Lung (tissue), 12 donors: ENCODE measurements around the gene WNT11. TPM values are rescaled to one million over a fixed set of nuclear protein-coding genes. Genes with fewer than 3 reads are reported as not detected.

ENCODE experiments used
- ATAC-seq: fragments of 200-7000 bp; cut with Tn5 transposase; one replicate; pipeline ENCODE4 v1.9.1; 2020; ENCODE audit warnings: moderate number of reproducible peaks; ENCODE audit not compliant: insufficient read depth, low FRiP score
- DNase-seq, 3 donors: peaks; one replicate each; pipeline ENCODE4 v3.0.0-alpha.2; 2013 to 2017
- H3K27ac ChIP-seq, 2 donors: one replicate each; pipeline ENCODE4 v1.5.1; 2013; ENCODE audit warnings: mild to moderate bottlenecking in 2 of 2, moderate library complexity in 2 of 2, control low read depth in 1 of 2, inconsistent platforms in 1 of 2, low read depth in 1 of 2, low read length in 1 of 2
- H3K27me3 ChIP-seq, 3 donors: one replicate each; pipeline ENCODE4 v1.5.1; 2013; ENCODE audit warnings: low read length in 2 of 3; ENCODE audit not compliant: control insufficient read depth in 3 of 3, insufficient read depth in 3 of 3
- H3K36me3 ChIP-seq, 4 donors: one replicate each; pipeline ENCODE4 v1.5.1; 2013; ENCODE audit warnings: low read length in 4 of 4, mild to moderate bottlenecking in 1 of 4, moderate library complexity in 1 of 4; ENCODE audit not compliant: control insufficient read depth in 4 of 4, insufficient read depth in 4 of 4
- H3K4me1 ChIP-seq, 5 donors: one replicate each; pipeline ENCODE4 v1.5.1; 2013; ENCODE audit warnings: low read length in 5 of 5, mild to moderate bottlenecking in 2 of 5, moderate library complexity in 1 of 5; ENCODE audit not compliant: control insufficient read depth in 5 of 5, insufficient read depth in 5 of 5
- H3K4me3 ChIP-seq: one replicate; pipeline ENCODE4 v1.5.1; 2013; ENCODE audit warnings: mild to moderate bottlenecking, control low read depth, moderate library complexity
- H3K9ac ChIP-seq, 2 donors: one replicate each; pipeline ENCODE4 v1.5.1; 2013; ENCODE audit warnings: low read length in 2 of 2, control low read depth in 1 of 2; ENCODE audit not compliant: insufficient read depth in 1 of 2
- H3K9me3 ChIP-seq, 4 donors: one replicate each; pipeline ENCODE4 v1.5.1; 2013; ENCODE audit warnings: low read length in 3 of 4, mild to moderate bottlenecking in 1 of 4, moderate library complexity in 1 of 4; ENCODE audit not compliant: control insufficient read depth in 4 of 4, insufficient read depth in 3 of 4
- WGBS, 2 donors: extraction: QIAGEN DNeasy Blood & Tissue Kit; methylation state at CpG; one replicate each; pipeline ENCODE4 v1.1.7; 2013; 5-methylcytosine and 5-hydroxymethylcytosine counted together
- polyA plus RNA-seq, 2 donors: library from polyadenylated mRNA; stranded (reverse); fragments of 200-250 nt; gene quantifications; one replicate each; pipeline ENCODE4 v1.2.1, GENCODE V29; 2013
- total RNA-seq, 2 donors: library from RNA; depleted of rRNA in 1 of 2; stranded (reverse); fragments of >200 nt in 1 of 2; gene quantifications; one replicate each; pipeline ENCODE4 v1.2.1, GENCODE V29; 2014 to 2021
- TF ChIP-seq, protein P1 (sequence below): IDR thresholded peaks from 2 replicates; pipeline ENCODE4 v1.5.1; 2012; ENCODE audit warnings: mild to moderate bottlenecking; ENCODE audit errors: control extremely low read depth, extremely low read depth
- donor health status: control.
- donor health status: control.
- donor health status: Bipolar disorder and iron deficiency.
- donor health status: healthy.
- donor health status: DM: yes; HTN: yes; CAD: no.

WNT11 gene
- total and polyA plus RNA-seq, 4 donors, result 1.5 to 31.3 (median 3.6) TPM

DNA sequence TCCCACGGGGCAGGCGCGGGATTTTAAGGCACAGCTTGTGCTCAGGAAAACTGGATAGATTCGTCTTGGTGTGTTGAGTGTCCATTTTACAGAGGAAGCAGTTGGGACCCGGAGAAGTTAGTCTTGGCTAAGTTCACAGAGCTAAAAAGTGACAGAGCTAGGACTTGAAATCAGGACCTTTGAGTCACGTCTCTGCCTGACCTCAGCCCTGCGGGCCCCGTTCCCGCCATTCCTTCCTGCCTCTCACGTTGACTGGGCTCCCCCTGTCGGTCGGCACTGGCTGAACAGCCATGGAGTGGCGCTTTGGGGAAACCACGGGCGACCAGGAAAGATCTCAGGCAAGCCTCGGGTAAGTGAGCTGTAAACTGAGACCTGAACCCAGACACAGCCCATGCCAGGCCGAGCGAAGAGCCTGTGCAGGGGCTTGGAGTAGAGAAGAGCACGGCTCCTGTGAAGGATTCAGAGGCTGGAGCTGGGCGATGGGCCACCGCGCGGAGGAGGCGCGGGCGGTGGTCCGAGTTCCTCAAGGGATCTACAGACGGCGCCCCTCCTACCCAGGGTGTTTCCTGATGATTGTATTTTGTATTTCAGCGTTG, 54.1 kb downstream of the WNT11 start:
- Histone ChIP-seq H3K27me3 (no peaks in the 10 kb centered on the region), H3K27ac (no peak overlapping the region), H3K9me3 (no peaks in the 10 kb centered on the region), H3K4me3 (no peak overlapping the region), H3K4me1 (peaks cover 0 to 39% (median 0%) of the 10 kb centered on the region in 5 donors), H3K36me3 (no peaks in the 10 kb centered on the region), H3K9ac (peak overlapping the region in 1 of 2 donors; percentile 24)
- DNase-seq (peak; percentile 83 to 87 (median 83)), ATAC-seq (peak; percentile 96)
- WGBS, 2 donors, result 11 to 16% methylated on average over 30 of the region's 30 CpGs
- TF ChIP-seq, protein P1, sequence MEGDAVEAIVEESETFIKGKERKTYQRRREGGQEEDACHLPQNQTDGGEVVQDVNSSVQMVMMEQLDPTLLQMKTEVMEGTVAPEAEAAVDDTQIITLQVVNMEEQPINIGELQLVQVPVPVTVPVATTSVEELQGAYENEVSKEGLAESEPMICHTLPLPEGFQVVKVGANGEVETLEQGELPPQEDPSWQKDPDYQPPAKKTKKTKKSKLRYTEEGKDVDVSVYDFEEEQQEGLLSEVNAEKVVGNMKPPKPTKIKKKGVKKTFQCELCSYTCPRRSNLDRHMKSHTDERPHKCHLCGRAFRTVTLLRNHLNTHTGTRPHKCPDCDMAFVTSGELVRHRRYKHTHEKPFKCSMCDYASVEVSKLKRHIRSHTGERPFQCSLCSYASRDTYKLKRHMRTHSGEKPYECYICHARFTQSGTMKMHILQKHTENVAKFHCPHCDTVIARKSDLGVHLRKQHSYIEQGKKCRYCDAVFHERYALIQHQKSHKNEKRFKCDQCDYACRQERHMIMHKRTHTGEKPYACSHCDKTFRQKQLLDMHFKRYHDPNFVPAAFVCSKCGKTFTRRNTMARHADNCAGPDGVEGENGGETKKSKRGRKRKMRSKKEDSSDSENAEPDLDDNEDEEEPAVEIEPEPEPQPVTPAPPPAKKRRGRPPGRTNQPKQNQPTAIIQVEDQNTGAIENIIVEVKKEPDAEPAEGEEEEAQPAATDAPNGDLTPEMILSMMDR, result peak; percentile 98

DNA sequence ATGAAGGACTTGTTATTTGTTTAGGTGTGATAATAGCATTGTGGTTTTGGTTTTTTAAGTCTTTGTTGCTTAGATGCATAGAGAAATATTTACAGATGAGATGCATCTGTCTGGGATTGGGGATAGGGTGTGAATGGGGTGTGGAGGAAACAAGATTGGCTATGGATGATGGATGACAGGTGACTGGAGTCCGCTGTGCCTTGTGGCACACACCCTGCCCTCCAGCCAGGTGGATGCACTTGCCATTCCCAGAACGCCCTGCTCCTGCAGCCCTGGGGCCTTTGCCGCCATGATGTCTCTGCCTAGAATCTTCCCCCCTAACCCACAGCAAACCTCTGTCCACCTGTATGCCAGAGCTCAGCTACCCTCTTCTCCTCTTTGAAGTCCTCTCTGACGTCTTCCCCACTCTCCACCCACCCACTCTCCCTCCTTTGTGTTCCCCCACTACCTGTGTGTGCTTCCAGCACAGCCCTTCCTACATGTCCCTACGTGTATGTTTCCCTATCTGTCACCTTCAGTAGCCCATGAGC, 54.7 kb downstream of the WNT11 start:
- no peak for DNase-seq
- 74 to 77% methylated on average over 5 of the region's 5 CpGs for WGBS, 2 donors
- ATAC-seq, result no peak
- Histone ChIP-seq H3K9me3 (no peaks in the 10 kb centered on the region), H3K36me3 (no peaks in the 10 kb centered on the region), H3K4me3 (no peak overlapping the region), H3K27ac (no peak overlapping the region), H3K27me3 (no peaks in the 10 kb centered on the region), H3K9ac (peak overlapping the region in 1 of 2 donors; percentile 24), H3K4me1 (peaks cover 0 to 41% (median 0%) of the 10 kb centered on the region in 5 donors)
- TF ChIP-seq, protein P1, result no peak

DNA sequence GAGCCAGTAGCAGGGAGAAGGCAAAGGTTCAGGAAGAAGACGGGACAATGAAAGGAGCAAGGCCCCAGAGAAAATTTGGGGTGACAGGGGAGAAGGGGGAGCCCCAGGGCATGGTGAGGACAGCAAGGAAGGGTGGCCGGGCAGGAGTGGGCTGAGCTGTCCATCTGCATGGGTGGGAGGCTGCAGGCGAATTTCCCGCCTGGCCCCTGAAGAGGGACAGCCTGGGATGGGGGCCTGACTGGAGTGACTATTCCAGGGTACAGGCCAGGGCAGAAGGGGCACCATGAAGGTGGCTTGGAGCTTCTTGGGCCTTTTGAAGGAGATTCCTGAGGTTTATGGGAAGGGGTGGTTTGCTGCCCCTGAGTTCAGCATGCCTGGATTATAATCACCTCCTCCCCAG, 56.2 kb downstream of the WNT11 start:
- TF ChIP-seq, protein P1, result no peak

More for the DNA sequence above, 56.2 kb downstream of the WNT11 start:
- peaks cover 0 to 37% (median 0%) of the 10 kb centered on the region in 5 donors for H3K4me1 ChIP-seq
- no peak overlapping the region for H3K9ac ChIP-seq
- WGBS, 2 donors, result 92 to 96% methylated on average over 4 of the region's 4 CpGs
- H3K36me3 ChIP-seq, result no peaks in the 10 kb centered on the region
- no peak overlapping the region for H3K4me3 ChIP-seq
- no peak overlapping the region for H3K27ac ChIP-seq
- no peaks in the 10 kb centered on the region for H3K27me3 ChIP-seq
- no peak for ATAC-seq
- DNase-seq, result no peak
- no peaks in the 10 kb centered on the region for H3K9me3 ChIP-seq
